Panc1 (cell line): ENCODE results near the gene TBC1D7. TPM values are rescaled to one million over a fixed set of nuclear protein-coding genes. Genes with fewer than 3 reads are reported as not detected.

Source experiments
- ATAC-seq: fragments of 200-7000 bp; cut with Tn5 transposase; 2 replicates; pipeline ENCODE4 v1.9.1; 2020; ENCODE audit warnings: mild to moderate bottlenecking, moderate library complexity
- BruUV-seq: library from RNA; stranded (reverse); fragments of 400-500 nt; replicated peaks from 2 replicates; lab custom pipeline; 2021; lab: Mats Ljungman, UMichigan
- CTCF ChIA-PET: fragments of 300-600 bp; sonication (Branson Sonifier 250); formaldehyde crosslinking; loops from one replicate; lab custom pipeline; 2022; ENCODE audit warnings: antibody characterized with exemption; lab: Charles Lee
- POLR2A ChIA-PET: fragments of 300-600 bp; sonication (Branson Sonifier 250); formaldehyde crosslinking; loops from one replicate; lab custom pipeline; 2022; ENCODE audit warnings: antibody characterized with exemption; lab: Charles Lee
- DNase-seq: peaks from one replicate; pipeline ENCODE4 v3.0.0-alpha.2; 2010; ENCODE audit warnings: low read depth, low spot score
- H3K27ac ChIP-seq: 2 replicates; pipeline ENCODE4 v1.5.1; 2011; ENCODE audit warnings: mild to moderate bottlenecking, low read length, inconsistent platforms
- H3K27me3 ChIP-seq: fragments of 200-500 bp; sonication (Bioruptor generic); 2 replicates; pipeline ENCODE4 v1.6.0; 2014; ENCODE audit warnings: low read length, inconsistent platforms; ENCODE audit not compliant: control insufficient read depth, insufficient read depth
- H3K36me3 ChIP-seq: fragments of 200-500 bp; sonication (Bioruptor generic); 2 replicates; pipeline ENCODE4 v1.5.1; 2014; ENCODE audit warnings: inconsistent platforms, mild to moderate bottlenecking, low read length, moderate library complexity; ENCODE audit not compliant: control insufficient read depth, insufficient read depth
- H3K4me1 ChIP-seq: 2 replicates; pipeline ENCODE4 v1.5.1; 2011; ENCODE audit warnings: inconsistent platforms, mild to moderate bottlenecking, low read length, moderate library complexity; ENCODE audit not compliant: control insufficient read depth, insufficient read depth
- H3K4me3 ChIP-seq, 2 experiments: 2 replicates each; pipeline ENCODE4 v1.5.1; 2011 to 2012; ENCODE audit warnings: low read depth in 2 of 2, low read length in 2 of 2, mild to moderate bottlenecking in 2 of 2, inconsistent platforms in 1 of 2, moderate library complexity in 1 of 2
- H3K9me3 ChIP-seq: fragments of 200-500 bp; sonication (Bioruptor generic); 2 replicates; pipeline ENCODE4 v1.5.1; 2014; ENCODE audit warnings: low read depth, mild to moderate bottlenecking, inconsistent platforms, low read length, moderate library complexity; ENCODE audit not compliant: control insufficient read depth, insufficient read depth
- CTCF ChIP-seq: fragments of 450-650 bp; IDR thresholded peaks from 2 replicates; pipeline ENCODE4 v1.5.1; 2017; ENCODE audit warnings: mild to moderate bottlenecking
- POLR2AphosphoS5 ChIP-seq: IDR thresholded peaks from 2 replicates; pipeline ENCODE4 v1.6.1; 2012; ENCODE audit warnings: mild to moderate bottlenecking, low read depth, low read length, moderate library complexity
- REST ChIP-seq, 2 experiments: IDR thresholded peaks; 2 replicates each; pipeline ENCODE4 v1.6.1; 2011 to 2012; ENCODE audit warnings: low read depth in 2 of 2, control low read depth in 1 of 2, low read length in 1 of 2, mild to moderate bottlenecking in 1 of 2, moderate library complexity in 1 of 2; ENCODE audit not compliant: insufficient read depth in 1 of 2
- SIN3A ChIP-seq: IDR thresholded peaks from 2 replicates; pipeline ENCODE4 v1.6.1; 2012; ENCODE audit warnings: low read depth, mild to moderate bottlenecking, low read length, moderate library complexity, borderline replicate concordance; ENCODE audit not compliant: insufficient read depth
- TCF7L2 ChIP-seq: IDR thresholded peaks from 2 replicates; pipeline ENCODE4 v1.6.1; 2011; ENCODE audit warnings: mild to moderate bottlenecking, low read depth, low read length, inconsistent platforms
- in situ Hi-C: cut with HindIII; loops from 2 replicates; pipeline ENCODE4 v1.10.0; 2016; ENCODE audit warnings: low sequenced_read_pairs, low pct_unique_long_range_greater_than_20kb
- intact Hi-C: fragments of 100-400 bp; cut with micrococcal nuclease; formaldehyde crosslinking; loops from one replicate; pipeline ENCODE4 v1.10.0; 2022; ENCODE audit not compliant: unreplicated experiment
- total RNA-seq: library from RNA; stranded (reverse); gene quantifications from one replicate; pipeline ENCODE4 v1.2.1, GENCODE V29; 2021; ENCODE audit not compliant: unreplicated experiment

TBC1D7 gene
- total RNA-seq, 1 experiment from 2014 or later = 27.0 TPM

- no peaks in the 10 kb centered on the region for H3K9me3 ChIP-seq
- no peaks in the 10 kb centered on the region for H3K36me3 ChIP-seq
- intact Hi-C loops (no loop called here), in situ Hi-C loops (no loop called here)
- no TSS peak for BruUV-seq
- DNase-seq (no peak), ATAC-seq (no peak)
- H3K27me3 ChIP-seq = no peaks in the 10 kb centered on the region
- H3K4me1 ChIP-seq = no peaks in the 10 kb centered on the region
- TF ChIP-seq TCF7L2 = no peak
- no peak for TF ChIP-seq POLR2AphosphoS5
- TF ChIP-seq CTCF = no peak
- no peak for TF ChIP-seq REST (IDR thresholded peaks at IDR 0.05; ENCODE audit: insufficient read depth in 1 of 2, low read depth in 2 of 2, low read length in 1 of 2)
- no peak for TF ChIP-seq SIN3A
- no peak overlapping the region for H3K27ac ChIP-seq
- ChIA-PET CTCF (no interaction called here), POLR2A (no interaction called here)
- H3K4me3 ChIP-seq = no peak overlapping the region
Observed at GRCh38 chr6:13295576-13295975, 32.8 kb downstream of the TBC1D7 start.

GRCh38 chr6:13294499-13295069 lies 33.8 kb downstream of the TBC1D7 start:
- no peaks in the 10 kb centered on the region for H3K9me3 ChIP-seq
- no TSS peak for BruUV-seq
- intact Hi-C loops = no loop called here
- no peak for TF ChIP-seq CTCF
- no peak for TF ChIP-seq TCF7L2
- no peak for TF ChIP-seq REST (IDR thresholded peaks at IDR 0.05; ENCODE audit: insufficient read depth in 1 of 2, low read depth in 2 of 2, low read length in 1 of 2)
- H3K4me1 ChIP-seq = no peaks in the 10 kb centered on the region
- POLR2A ChIA-PET = no interaction called here
- H3K27ac ChIP-seq = no peak overlapping the region
- no peak overlapping the region for H3K4me3 ChIP-seq
- in situ Hi-C loops = no loop called here
- ATAC-seq (no peak), DNase-seq (no peak)
- no peaks in the 10 kb centered on the region for H3K36me3 ChIP-seq
- CTCF ChIA-PET = no interaction called here
- no peaks in the 10 kb centered on the region for H3K27me3 ChIP-seq
